Endothelial cell of umbilical vein (primary cell): ENCODE measurements around the gene CCDC69. TPM values are rescaled to one million over a fixed set of nuclear protein-coding genes. Genes with fewer than 3 reads are reported as not detected.

ENCODE experiments used
- BruUV-seq: library from RNA; stranded (reverse); fragments of 400-500 nt; replicated peaks from 2 replicates; lab custom pipeline; 2021; lab: Mats Ljungman, UMichigan
- CTCF ChIA-PET: fragments of 300-600, 350-600 bp; sonication (Branson Sonifier 250); formaldehyde crosslinking; loops from one replicate; lab custom pipeline; 2021; ENCODE audit warnings: antibody characterized with exemption, inconsistent platforms; lab: Charles Lee
- POLR2A ChIA-PET: fragments of 300-600, 350-600 bp; sonication (Branson Sonifier 250); formaldehyde crosslinking; loops from one replicate; lab custom pipeline; 2021; ENCODE audit warnings: antibody characterized with exemption, inconsistent platforms; lab: Charles Lee
- DNase-seq: peaks from one replicate; pipeline ENCODE4 v3.0.0-alpha.2; 2011; ENCODE audit warnings: low read depth, low spot score
- FAIRE-seq: peaks from 2 replicates; lab custom pipeline; 2011; peaks lifted over from hg19 to GRCh38; lab: Jason Lieb, UNC
- H2AFZ ChIP-seq: 2 replicates; pipeline ENCODE4 v1.6.0; 2012; ENCODE audit warnings: low read depth, low read length, control low read depth, inconsistent platforms
- H3K27ac ChIP-seq: 2 replicates; pipeline ENCODE4 v1.5.1; 2011; ENCODE audit warnings: low read depth, mild to moderate bottlenecking, control low read depth, low read length, moderate library complexity; ENCODE audit not compliant: insufficient read depth
- H3K27me3 ChIP-seq, 2 experiments: 2 replicates each; pipeline versions ENCODE4 v1.6.0 to v1.6.1; 2011; ENCODE audit warnings: low read length in 2 of 2, mixed read lengths in 1 of 2; ENCODE audit not compliant: control insufficient read depth in 2 of 2, insufficient read depth in 2 of 2
- H3K36me3 ChIP-seq, 2 experiments: 2 replicates in 1 of 2; 3 replicates in 1 of 2; pipeline ENCODE4 v1.5.1; 2011; ENCODE audit warnings: low read length in 2 of 2, mild to moderate bottlenecking in 1 of 2, moderate library complexity in 1 of 2; ENCODE audit not compliant: control insufficient read depth in 2 of 2, insufficient read depth in 2 of 2; ENCODE audit errors: extremely low read depth in 1 of 2
- H3K4me1 ChIP-seq: 3 replicates; pipeline ENCODE4 v1.5.1; 2011; ENCODE audit warnings: mild to moderate bottlenecking, low read length; ENCODE audit not compliant: control insufficient read depth, insufficient read depth; ENCODE audit errors: extremely low read depth
- H3K4me2 ChIP-seq: 2 replicates; pipeline ENCODE4 v1.6.1; 2011; ENCODE audit warnings: low read length, control low read depth, mixed read lengths; ENCODE audit not compliant: insufficient read depth
- H3K4me3 ChIP-seq, 3 experiments: fragments of 200-600 bp in 1 of 3; sonication (generic), shearing (Covaris generic) in 1 of 3; replicated peaks in 1 of 3; 2 replicates each; pipeline ENCODE4 v1.5.1; 2011 to 2016; ENCODE audit warnings: control low read depth in 3 of 3, low read length in 3 of 3, mild to moderate bottlenecking in 2 of 3, inconsistent platforms in 1 of 3, low read depth in 1 of 3, moderate library complexity in 1 of 3; ENCODE audit not compliant: insufficient read depth in 1 of 3
- H3K79me2 ChIP-seq: 2 replicates; pipeline ENCODE4 v1.6.0; 2012; ENCODE audit warnings: low read length, inconsistent platforms; ENCODE audit not compliant: control insufficient read depth, insufficient read depth
- H3K9ac ChIP-seq: replicated peaks from 2 replicates; pipeline ENCODE3; 2011; ENCODE audit warnings: low read length, control low read depth; ENCODE audit not compliant: insufficient read depth; ENCODE audit errors: extremely low read depth
- H3K9me1 ChIP-seq: replicated peaks from 3 replicates; pipeline ENCODE4 v1.6.0; 2011; ENCODE audit warnings: mild to moderate bottlenecking, low read length; ENCODE audit not compliant: control insufficient read depth, insufficient read depth; ENCODE audit errors: extremely low read depth
- H3K9me3 ChIP-seq: replicated peaks from 2 replicates; pipeline ENCODE4 v1.5.1; 2012; ENCODE audit warnings: low read length, inconsistent platforms; ENCODE audit not compliant: control insufficient read depth, insufficient read depth
- H4K20me1 ChIP-seq: replicated peaks from 2 replicates; pipeline ENCODE3; 2011; ENCODE audit warnings: mild to moderate bottlenecking, low read length; ENCODE audit not compliant: control insufficient read depth, insufficient read depth; ENCODE audit errors: extremely low read depth
- CTCF ChIP-seq, 2 donors: IDR thresholded peaks; 1 replicate in 1 of 2; 2 replicates in 1 of 2; pipeline ENCODE4 v1.5.1; 2011; ENCODE audit warnings: low read length in 2 of 2, mild to moderate bottlenecking in 2 of 2, moderate library complexity in 2 of 2, control low read depth in 1 of 2, inconsistent platforms in 1 of 2, low read depth in 1 of 2; ENCODE audit not compliant: insufficient read depth in 1 of 2; ENCODE audit errors: extremely low read depth in 1 of 2
- EZH2 ChIP-seq: IDR thresholded peaks from 2 replicates; pipeline ENCODE4 v1.6.1; 2012; ENCODE audit warnings: borderline replicate concordance, low read depth, mild to moderate bottlenecking, moderate library complexity, low read length, inconsistent platforms; ENCODE audit not compliant: severe bottlenecking
- FOS ChIP-seq: IDR thresholded peaks from 2 replicates; pipeline ENCODE4 v1.6.1; 2011; ENCODE audit warnings: mild to moderate bottlenecking, low read length, moderate library complexity, borderline replicate concordance; ENCODE audit not compliant: insufficient read depth
- GATA2 ChIP-seq: IDR thresholded peaks from 2 replicates; pipeline ENCODE4 v1.7.0; 2011; ENCODE audit warnings: low read depth, mild to moderate bottlenecking, moderate library complexity, mixed read lengths, low read length; ENCODE audit not compliant: insufficient read length, insufficient read depth
- JUN ChIP-seq: IDR thresholded peaks from 2 replicates; pipeline ENCODE4 v1.6.1; 2011; ENCODE audit warnings: borderline replicate concordance, low read depth; ENCODE audit not compliant: insufficient read length, insufficient read depth
- MAX ChIP-seq: IDR thresholded peaks from 2 replicates; pipeline ENCODE4 v1.6.1; 2011; ENCODE audit not compliant: insufficient read depth, insufficient read length
- MYC ChIP-seq: IDR thresholded peaks from one replicate; pipeline ENCODE4 v1.6.1; 2011; ENCODE audit warnings: mild to moderate bottlenecking, low read depth, low read length
- POLR2A ChIP-seq: IDR thresholded peaks from 2 replicates; pipeline ENCODE4 v1.6.1; 2012; ENCODE audit warnings: low read depth, mild to moderate bottlenecking, control low read depth, low read length
- POLR2AphosphoS5 ChIP-seq: IDR thresholded peaks from 2 replicates; pipeline ENCODE4 v1.6.1; 2012; ENCODE audit warnings: low read depth, mild to moderate bottlenecking, control low read depth, low read length, moderate library complexity; ENCODE audit not compliant: insufficient read depth
- dilution Hi-C: fragments of 300-500 bp; cut with MboI; formaldehyde crosslinking; loops from one replicate; pipeline ENCODE4 v1.15.0; 2019; ENCODE audit warnings: low sequenced_read_pairs; ENCODE audit not compliant: extremely low pct_ligation_motif_present
- intact Hi-C: fragments of 100-400 bp; cut with micrococcal nuclease; formaldehyde crosslinking; loops from one replicate; pipeline ENCODE4 v1.10.0; 2022
- polyA plus RNA-seq, 4 experiments: library from polyadenylated mRNA; depleted of rRNA in 3 of 4; stranded (reverse) in 3 of 4; unstranded in 1 of 4; fragments of >200 nt; gene quantifications; 2 replicates each; pipeline versions ENCODE4 v1.2.1 to v1.2.3, GENCODE V29; 2011 to 2012; ENCODE audit warnings: missing spikeins in 1 of 4
- total RNA-seq: library from RNA; stranded (reverse); gene quantifications from 2 replicates; pipeline ENCODE4 v1.2.3, GENCODE V29; 2021

Gene CCDC69
- total and polyA plus RNA-seq, 2 donors (not counting 3 experiments of a cell fraction or from before 2014, with no cell fraction given) = 4.1 to 4.5 TPM

GRCh38 chr5:151134228-151134627 lies 89.7 kb downstream of the CCDC69 start:
- H3K27ac ChIP-seq = no peak overlapping the region
- H3K4me3 ChIP-seq = no peak overlapping the region
- BruUV-seq = no TSS peak
- ChIA-PET CTCF (interaction anchor here (1.7 to 3.7 kb wide), 3 partner anchors 8 to 105 kb away, joined by 7 to 16 read pairs (median 16); no protein-coding TSS in a partner anchor), POLR2A (no interaction called here)
- TF ChIP-seq GATA2 (no peak), EZH2 (no peak), JUN (no peak), CTCF (IDR thresholded peaks at IDR 0.05; ENCODE audit: extremely low read depth in 1 of 2, insufficient read depth in 1 of 2, low read depth in 1 of 2, low read length in 2 of 2) (no peak), FOS (no peak), MYC (no peak), POLR2A (no peak), POLR2AphosphoS5 (no peak), MAX (no peak)
- no peak overlapping the region for H3K4me2 ChIP-seq
- H3K4me1 ChIP-seq = no peaks in the 10 kb centered on the region
- peaks cover 22 to 72% of the 10 kb centered on the region in 2 experiments for H3K36me3 ChIP-seq
- FAIRE-seq = no peak
- no peaks in the 10 kb centered on the region for H4K20me1 ChIP-seq
- no peak overlapping the region for H2AFZ ChIP-seq
- no peaks in the 10 kb centered on the region for H3K79me2 ChIP-seq
- H3K9me1 ChIP-seq = no peaks in the 10 kb centered on the region
- H3K9ac ChIP-seq = no peak overlapping the region
- intact Hi-C loops = no loop called here
- DNase-seq = no peak
- dilution Hi-C loops = no loop called here
- H3K9me3 ChIP-seq = no peaks in the 10 kb centered on the region
- no peaks in the 10 kb centered on the region for H3K27me3 ChIP-seq
